IMR-90 (cell line): ENCODE measurements around the gene GARIN3. TPM values are rescaled to one million over a fixed set of nuclear protein-coding genes. Genes with fewer than 3 reads are reported as not detected.

Experiments
- ATAC-seq: fragments of 200-7000 bp; cut with Tn5 transposase; 2 replicates; pipeline ENCODE4 v1.9.1; 2020; ENCODE audit warnings: low read depth, mild to moderate bottlenecking, moderate library complexity
- BruUV-seq: library from RNA; stranded (reverse); fragments of 400-500 nt; replicated peaks from 2 replicates; lab custom pipeline; 2021; lab: Mats Ljungman, UMichigan
- CTCF ChIA-PET: fragments of 300-600 bp; formaldehyde crosslinking; extraction: SDS; loops from one replicate; lab custom pipeline; 2021; ENCODE audit warnings: antibody characterized with exemption; lab: Yijun Ruan, JAX
- POLR2A ChIA-PET: fragments of 300-600 bp; sonication (Branson Sonifier 250); formaldehyde crosslinking; loops from one replicate; lab custom pipeline; 2022; ENCODE audit warnings: antibody characterized with exemption; ENCODE audit not compliant: unreplicated experiment; lab: Charles Lee
- DNase-seq: peaks from one replicate; pipeline ENCODE4 v3.0.0; 2013
- H2AFZ ChIP-seq: replicated peaks from 2 replicates; pipeline ENCODE3; 2013; ENCODE audit warnings: low read length, mild to moderate bottlenecking; ENCODE audit not compliant: poor library complexity
- H2AK5ac ChIP-seq: 2 replicates; pipeline ENCODE4 v1.6.1; 2013; ENCODE audit warnings: low read depth, low read length, inconsistent platforms
- H2AK9ac ChIP-seq: replicated peaks from 2 replicates; pipeline ENCODE3; 2013; ENCODE audit warnings: mild to moderate bottlenecking, low read depth, low read length, moderate library complexity; ENCODE audit not compliant: poor library complexity
- H2BK120ac ChIP-seq: 2 replicates; pipeline ENCODE4 v1.6.1; 2013; ENCODE audit warnings: low read depth, low read length, inconsistent platforms
- H2BK15ac ChIP-seq: 3 replicates; pipeline ENCODE4 v1.6.1; 2013; ENCODE audit warnings: low read depth, low read length, inconsistent platforms
- H2BK20ac ChIP-seq: 2 replicates; pipeline ENCODE4 v1.6.1; 2013; ENCODE audit warnings: low read depth, mild to moderate bottlenecking, inconsistent platforms, low read length, moderate library complexity
- H2BK5ac ChIP-seq: 2 replicates; pipeline ENCODE4 v1.6.1; 2013; ENCODE audit warnings: mild to moderate bottlenecking, low read depth, low read length, inconsistent platforms; ENCODE audit not compliant: poor library complexity, severe bottlenecking
- H3K14ac ChIP-seq: replicated peaks from 2 replicates; pipeline ENCODE4 v1.6.1; 2013; ENCODE audit warnings: low read depth, low read length, inconsistent platforms
- H3K18ac ChIP-seq: 2 replicates; pipeline ENCODE4 v1.6.1; 2013; ENCODE audit warnings: low read depth, low read length, control low read depth
- H3K23ac ChIP-seq: 2 replicates; pipeline ENCODE4 v1.6.1; 2013; ENCODE audit warnings: low read depth, low read length, inconsistent platforms
- H3K27ac ChIP-seq: 2 replicates; pipeline ENCODE4 v1.5.1; 2013; ENCODE audit warnings: mild to moderate bottlenecking, control low read depth, low read length; ENCODE audit not compliant: insufficient read depth
- H3K27me3 ChIP-seq: 2 replicates; pipeline ENCODE4 v1.6.1; 2013; ENCODE audit warnings: low read length; ENCODE audit not compliant: control insufficient read depth, insufficient read depth
- H3K36me3 ChIP-seq: 2 replicates; pipeline ENCODE4 v1.6.1; 2013; ENCODE audit warnings: low read length, mixed read lengths; ENCODE audit not compliant: control insufficient read depth, insufficient read depth
- H3K4ac ChIP-seq: 2 replicates; pipeline ENCODE4 v1.6.1; 2013; ENCODE audit warnings: low read depth, low read length, inconsistent platforms
- H3K4me1 ChIP-seq: 2 replicates; pipeline ENCODE4 v1.6.1; 2013; ENCODE audit warnings: low read length, mixed read lengths; ENCODE audit not compliant: control insufficient read depth, insufficient read depth
- H3K4me2 ChIP-seq: 2 replicates; pipeline ENCODE4 v1.6.1; 2013; ENCODE audit warnings: low read depth, mild to moderate bottlenecking, control low read depth, low read length, moderate library complexity
- H3K4me3 ChIP-seq: 2 replicates; pipeline ENCODE4 v1.5.1; 2013; ENCODE audit warnings: low read depth, mild to moderate bottlenecking, control low read depth, low read length, moderate library complexity; ENCODE audit not compliant: insufficient read depth
- H3K56ac ChIP-seq: 2 replicates; pipeline ENCODE4 v1.6.1; 2013; ENCODE audit warnings: low read length, inconsistent platforms; ENCODE audit not compliant: insufficient read depth; ENCODE audit errors: extremely low read depth
- H3K79me1 ChIP-seq, 2 experiments: 2 replicates each; pipeline ENCODE4 v1.6.1; 2013; ENCODE audit warnings: low read length in 2 of 2, inconsistent platforms in 1 of 2, low read depth in 1 of 2
- H3K9ac ChIP-seq: 2 replicates; pipeline ENCODE4 v1.6.1; 2013; ENCODE audit warnings: low read depth, low read length, control low read depth
- H3K9me1 ChIP-seq: 2 replicates; pipeline ENCODE4 v1.6.1; 2013; ENCODE audit warnings: low read length, inconsistent platforms; ENCODE audit not compliant: insufficient read depth
- H3K9me3 ChIP-seq: 2 replicates; pipeline ENCODE4 v1.6.1; 2013; ENCODE audit warnings: low read length; ENCODE audit not compliant: control insufficient read depth, insufficient read depth
- H4K20me1 ChIP-seq: 2 replicates; pipeline ENCODE4 v1.6.1; 2013; ENCODE audit warnings: low read length, inconsistent platforms; ENCODE audit not compliant: insufficient read depth
- H4K5ac ChIP-seq: 2 replicates; pipeline ENCODE4 v1.6.1; 2013; ENCODE audit warnings: mild to moderate bottlenecking, low read depth, low read length, control low read depth
- H4K8ac ChIP-seq, 2 experiments: 2 replicates each; pipeline ENCODE4 v1.6.1; 2013; ENCODE audit warnings: low read depth in 2 of 2, low read length in 2 of 2, control low read depth in 1 of 2, inconsistent platforms in 1 of 2
- H4K91ac ChIP-seq: 2 replicates; pipeline ENCODE4 v1.6.1; 2013; ENCODE audit warnings: low read depth, low read length, inconsistent platforms; ENCODE audit not compliant: insufficient read depth
- CHD1 ChIP-seq: IDR thresholded peaks from 2 replicates; pipeline ENCODE4 v1.6.1; 2012; ENCODE audit warnings: low read depth, low read length, improper control_type of control experiment
- MAZ ChIP-seq: IDR thresholded peaks from 2 replicates; pipeline ENCODE4 v1.6.1; 2012; ENCODE audit warnings: low read depth, mild to moderate bottlenecking, low read length, improper control_type of control experiment, moderate library complexity, borderline replicate concordance
- POLR2A ChIP-seq: IDR thresholded peaks from 2 replicates; pipeline ENCODE4 v1.6.1; 2012; ENCODE audit warnings: mild to moderate bottlenecking, low read depth, low read length
- SMC3 ChIP-seq: fragments of 150-350 bp; IDR thresholded peaks from 2 replicates; pipeline ENCODE4 v1.6.1; 2016; ENCODE audit warnings: low read depth, mild to moderate bottlenecking, antibody characterized with exemption, low read length, moderate library complexity
- WGBS, 2 experiments: methylation state at CpG; one replicate each; pipeline versions ENCODE4 v1.1.5 to v1.1.7; 2013; ENCODE audit warnings: missing lambda C conversion rate in 2 of 2; ENCODE audit not compliant: insufficient read length in 1 of 2; ENCODE audit errors: extremely low coverage in 2 of 2; 5-methylcytosine and 5-hydroxymethylcytosine counted together
- dilution Hi-C: fragments of 300-500 bp; cut with HindIII; formaldehyde crosslinking; loops from one replicate; pipeline ENCODE4 v1.14.3; 2018; ENCODE audit warnings: low sequenced_read_pairs; ENCODE audit not compliant: unreplicated experiment
- in situ Hi-C: fragments of 300-500 bp; cut with MboI; formaldehyde crosslinking; loops from 3 replicates; pipeline ENCODE4 v1.14.3; 2019; ENCODE audit warnings: low sequenced_read_pairs, inconsistent platforms, mixed read lengths
- intact Hi-C: fragments of 100-400 bp; cut with micrococcal nuclease; formaldehyde crosslinking; loops from 2 replicates; pipeline ENCODE4 v1.10.0; 2022
- polyA plus RNA-seq, 3 experiments: library from polyadenylated mRNA; depleted of rRNA; stranded (reverse); fragments of >200 nt; gene quantifications; 2 replicates each; pipeline ENCODE4 v1.2.3, GENCODE V29; 2012; ENCODE audit warnings: low replicate concordance in 1 of 3
- total RNA-seq: library from RNA; depleted of rRNA; stranded (reverse); fragments of >200 nt; gene quantifications from 2 replicates; pipeline ENCODE4 v1.2.3, GENCODE V29; 2012
- TF ChIP-seq, protein P1 (sequence below): fragments of 150-350 bp; IDR thresholded peaks from 2 replicates; pipeline ENCODE4 v1.6.1; 2016; ENCODE audit warnings: low read depth, mild to moderate bottlenecking, low read length, moderate library complexity, borderline replicate concordance

GARIN3 gene
- total and polyA plus RNA-seq, 2 of the 4 experiments (the other 2 are of a cell fraction), result not detected

DNA sequence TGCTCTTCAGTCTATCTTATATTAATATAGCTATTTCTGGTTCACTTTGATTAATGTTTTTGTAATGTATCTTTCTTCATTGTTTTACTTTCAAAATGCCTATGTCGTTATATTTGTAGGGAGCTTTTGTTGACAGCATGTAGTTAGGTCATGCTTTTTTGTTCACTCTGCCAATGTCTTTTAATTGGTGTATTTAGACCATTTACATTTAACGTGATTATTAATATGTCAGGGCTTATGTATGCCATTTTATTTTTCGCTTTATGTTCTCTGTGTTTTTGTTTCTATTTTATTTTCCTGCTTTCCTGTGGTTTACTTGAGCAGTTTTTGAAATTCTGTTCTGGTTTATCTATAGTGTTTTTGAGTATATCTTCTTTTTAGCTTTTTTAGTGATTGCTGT lies 10.8 kb downstream of the GARIN3 start:
- H3K4me1 ChIP-seq, result no peaks in the 10 kb centered on the region
- H2BK5ac ChIP-seq, result no peak overlapping the region
- H3K14ac ChIP-seq, result no peak overlapping the region
- no peak overlapping the region for H3K4me3 ChIP-seq
- no peak overlapping the region for H2BK20ac ChIP-seq
- no peak overlapping the region for H2AK5ac ChIP-seq
- H3K9me1 ChIP-seq, result no peaks in the 10 kb centered on the region
- no TSS peak for BruUV-seq
- H4K8ac ChIP-seq, result no peak overlapping the region
- no peaks in the 10 kb centered on the region for H4K20me1 ChIP-seq
- no peak overlapping the region for H2AK9ac ChIP-seq
- no peak overlapping the region for H3K56ac ChIP-seq
- no peak overlapping the region for H3K4ac ChIP-seq
- TF ChIP-seq CHD1 (no peak), MAZ (no peak), POLR2A (no peak), SMC3 (no peak)
- TF ChIP-seq, protein P1, sequence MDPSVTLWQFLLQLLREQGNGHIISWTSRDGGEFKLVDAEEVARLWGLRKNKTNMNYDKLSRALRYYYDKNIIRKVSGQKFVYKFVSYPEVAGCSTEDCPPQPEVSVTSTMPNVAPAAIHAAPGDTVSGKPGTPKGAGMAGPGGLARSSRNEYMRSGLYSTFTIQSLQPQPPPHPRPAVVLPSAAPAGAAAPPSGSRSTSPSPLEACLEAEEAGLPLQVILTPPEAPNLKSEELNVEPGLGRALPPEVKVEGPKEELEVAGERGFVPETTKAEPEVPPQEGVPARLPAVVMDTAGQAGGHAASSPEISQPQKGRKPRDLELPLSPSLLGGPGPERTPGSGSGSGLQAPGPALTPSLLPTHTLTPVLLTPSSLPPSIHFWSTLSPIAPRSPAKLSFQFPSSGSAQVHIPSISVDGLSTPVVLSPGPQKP, result no peak
- H2AFZ ChIP-seq, result no peak overlapping the region
- H3K27me3 ChIP-seq, result peaks cover 8% of the 10 kb centered on the region
- intact Hi-C loops, result no loop called here
- no CpG with 5 or more reads among the region's 3 CpGs for WGBS, 2 experiments
- POLR2A ChIA-PET, result no interaction called here
- H2BK120ac ChIP-seq, result no peak overlapping the region
- H3K4me2 ChIP-seq, result no peak overlapping the region
- ATAC-seq (no peak), DNase-seq (no peak)
- CTCF ChIA-PET, result no interaction called here
- H4K91ac ChIP-seq, result no peak overlapping the region
- no peak overlapping the region for H3K27ac ChIP-seq
- H3K9ac ChIP-seq, result no peak overlapping the region
- H4K5ac ChIP-seq, result no peak overlapping the region
- in situ Hi-C loops, result no loop called here
- H3K36me3 ChIP-seq, result no peaks in the 10 kb centered on the region
- H2BK15ac ChIP-seq, result no peak overlapping the region
- no peak overlapping the region for H3K18ac ChIP-seq
- no peak overlapping the region for H3K23ac ChIP-seq
- no peaks in the 10 kb centered on the region for H3K79me1 ChIP-seq
- dilution Hi-C loops, result no loop called here
- no peaks in the 10 kb centered on the region for H3K9me3 ChIP-seq
